ENCODE data around the gene PLAAT3.
"Not testable (repeated sequence)": the region's sequence is repeated elsewhere in the genome, so short reads cannot be mapped to it uniquely, and the experiment has no call there.

Gene PLAAT3

DNA sequence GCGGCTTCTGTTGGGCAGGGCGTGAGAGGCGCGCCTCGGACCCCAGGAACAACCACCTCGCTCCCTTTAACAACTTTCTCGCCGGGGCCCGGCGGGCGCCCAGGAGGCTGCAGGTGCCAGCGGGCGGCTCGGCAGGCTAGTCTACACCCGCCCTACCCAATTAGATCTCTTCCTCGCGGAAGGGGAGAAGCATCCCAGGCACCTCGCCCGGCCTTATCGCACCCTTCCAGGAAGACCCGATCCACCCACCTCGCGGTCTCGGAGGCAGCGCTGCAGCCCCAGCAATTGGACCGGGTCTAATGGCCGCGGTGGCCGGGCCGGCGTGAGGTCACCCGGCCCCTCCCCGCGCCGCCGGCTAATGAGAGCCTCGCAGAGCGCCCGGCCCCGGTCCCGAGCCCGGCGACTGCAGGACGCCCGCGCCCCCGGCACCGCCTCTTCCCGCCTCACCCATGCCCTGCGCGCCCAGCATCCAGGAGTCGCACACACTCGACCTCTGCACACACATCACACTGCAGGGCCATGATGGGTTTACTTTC lies at the start of gene PLAAT3:
PLAAT3 (minus strand) TSS at position 298 of the 536 bp plus-strand sequence. CDS start 419 bp downstream, outside the sequence.
- DNase-seq: no peak

GRCh38 chr11:63663809-63664208 lies 49.6 kb upstream of the PLAAT3 start:
- no peak for DNase-seq

DNA sequence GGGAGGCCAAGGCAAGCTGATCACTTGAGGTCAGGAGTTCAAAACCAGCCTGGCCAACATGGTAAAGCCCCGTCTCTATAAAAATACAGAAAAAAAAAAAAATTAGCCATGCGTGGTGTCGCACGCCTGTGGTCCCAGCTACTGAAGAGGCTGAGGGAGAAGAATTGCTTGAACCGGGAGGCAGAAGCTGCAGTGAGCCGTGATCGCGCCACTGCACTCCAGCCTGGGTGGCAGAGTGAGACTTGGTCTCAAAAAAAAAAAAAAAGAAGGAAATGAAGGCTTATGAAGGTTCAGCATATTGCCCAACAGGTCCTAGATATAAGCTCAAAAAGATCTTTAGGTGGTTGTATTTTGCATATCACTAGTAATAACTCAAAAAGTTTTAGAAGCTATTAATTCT lies 46.7 kb upstream of the PLAAT3 start:
- DNase-seq: no peak

- DNase-seq: no peak
These were observed 38.4 kb upstream of the PLAAT3 start for GRCh38 chr11:63652671-63653070.

- no peak for DNase-seq
These were observed 29.0 kb upstream of the PLAAT3 start for GRCh38 chr11:63643205-63643604.

- DNase-seq: no peak
These were observed 27.5 kb upstream of the PLAAT3 start for GRCh38 chr11:63641727-63642126.

DNA sequence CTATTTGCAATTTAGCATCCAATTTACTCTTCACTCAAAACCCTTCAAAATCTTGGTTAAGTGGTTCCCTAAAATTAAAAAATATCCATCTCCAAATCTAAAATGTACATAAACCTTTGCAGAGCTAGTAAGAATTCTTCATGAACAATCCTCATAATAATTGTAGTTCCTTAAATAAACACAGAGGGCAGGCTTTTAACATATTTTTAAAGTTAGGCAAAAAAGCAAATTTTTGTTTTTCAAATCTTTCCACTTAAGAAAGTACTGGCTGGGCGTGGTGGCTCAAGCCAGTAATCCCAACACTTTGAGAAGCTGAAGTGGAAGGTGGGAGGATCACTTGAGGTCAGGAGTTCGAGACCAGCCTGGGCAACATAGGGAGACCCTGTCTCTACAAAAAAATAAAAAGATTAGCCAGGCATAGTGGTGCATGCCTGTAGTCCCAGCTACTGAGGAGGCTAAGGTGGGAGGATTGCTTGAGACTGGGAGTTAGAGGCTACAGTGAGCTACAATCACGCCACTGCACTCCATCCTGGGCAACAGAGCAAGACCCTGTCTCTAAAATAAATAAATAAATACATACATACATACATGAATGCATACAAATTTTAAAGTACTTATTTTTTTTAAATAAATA lies 25.1 kb upstream of the PLAAT3 start:
- DNase-seq: no peak

DNA sequence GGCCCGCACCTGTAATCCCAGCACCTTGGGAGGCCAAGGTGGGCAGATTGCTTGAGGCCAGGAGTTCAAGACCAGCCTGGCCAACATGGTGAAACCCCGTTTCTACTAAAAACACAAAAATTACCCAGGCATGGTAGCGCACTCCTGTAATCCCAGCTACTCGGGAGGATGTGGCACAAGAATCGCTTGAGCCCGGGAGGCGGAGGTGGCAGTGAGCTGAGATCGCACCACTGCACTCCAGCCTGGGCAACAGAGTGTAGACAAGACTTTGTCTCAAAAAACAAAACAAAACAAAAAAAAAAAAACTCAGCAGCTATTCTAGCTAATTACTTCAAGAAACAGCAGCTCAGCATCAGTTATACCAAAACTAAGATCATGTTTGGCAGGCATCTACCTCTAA lies 24.2 kb upstream of the PLAAT3 start:
- not testable (repeated sequence) for DNase-seq

- DNase-seq: no peak
These were observed 21.7 kb upstream of the PLAAT3 start for GRCh38 chr11:63635762-63636465.

GRCh38 chr11:63629426-63629825 lies 15.2 kb upstream of the PLAAT3 start:
- no peak for DNase-seq

- DNase-seq: no peak
These were observed 9.4 kb upstream of the PLAAT3 start for GRCh38 chr11:63623513-63624140.

DNA sequence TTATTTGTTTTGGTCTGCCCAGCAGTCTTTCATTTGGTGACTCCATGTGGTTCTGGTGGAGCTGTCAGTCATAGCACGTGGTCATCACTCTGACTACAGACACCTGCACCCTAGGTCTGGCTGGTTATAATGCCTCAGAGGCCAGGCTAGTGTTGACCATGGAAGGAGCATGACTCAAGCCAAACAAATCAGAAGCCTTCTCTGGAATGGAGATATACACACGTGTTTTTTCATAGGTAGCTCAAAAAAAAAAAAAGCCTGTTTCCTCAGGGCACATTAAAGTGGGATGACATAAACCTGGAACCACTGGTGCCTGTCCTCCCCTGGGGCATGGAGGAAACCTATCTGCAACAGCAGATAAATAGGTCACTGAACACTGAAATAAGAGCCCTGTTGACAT lies 8.1 kb upstream of the PLAAT3 start:
- no peak for DNase-seq

- DNase-seq: no peak
These were observed 6.8 kb upstream of the PLAAT3 start for GRCh38 chr11:63621071-63621470.

- no peak for DNase-seq
These were observed 5.7 kb upstream of the PLAAT3 start for GRCh38 chr11:63619967-63620366.

GRCh38 chr11:63617686-63618085 lies 3.5 kb upstream of the PLAAT3 start:
- DNase-seq: not testable (repeated sequence)

DNA sequence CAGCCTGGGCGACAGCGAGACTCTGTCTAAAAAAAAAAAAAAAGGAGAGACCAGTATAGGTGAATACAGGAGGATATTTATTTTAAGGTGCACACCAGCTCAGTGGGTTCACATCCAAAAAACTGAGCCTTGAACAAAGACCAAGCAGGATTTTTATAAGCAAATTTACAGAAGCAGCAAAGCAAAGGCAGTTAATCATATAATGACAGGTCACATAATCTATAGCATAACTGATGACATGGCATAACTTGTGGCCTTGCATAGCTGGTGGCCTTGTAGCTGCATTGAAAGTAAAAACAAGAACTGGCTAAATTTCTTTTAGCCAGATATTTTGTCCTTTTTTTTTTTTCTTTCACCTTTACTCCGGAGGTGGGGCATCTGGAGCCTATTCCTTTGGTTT lies 2.7 kb upstream of the PLAAT3 start:
- DNase-seq: no peak

GRCh38 chr11:63613517-63614135 lies 607 bp downstream of the PLAAT3 start:
- no peak for DNase-seq

GRCh38 chr11:63612181-63612580 lies 2.1 kb downstream of the PLAAT3 start:
- no peak for DNase-seq

DNA sequence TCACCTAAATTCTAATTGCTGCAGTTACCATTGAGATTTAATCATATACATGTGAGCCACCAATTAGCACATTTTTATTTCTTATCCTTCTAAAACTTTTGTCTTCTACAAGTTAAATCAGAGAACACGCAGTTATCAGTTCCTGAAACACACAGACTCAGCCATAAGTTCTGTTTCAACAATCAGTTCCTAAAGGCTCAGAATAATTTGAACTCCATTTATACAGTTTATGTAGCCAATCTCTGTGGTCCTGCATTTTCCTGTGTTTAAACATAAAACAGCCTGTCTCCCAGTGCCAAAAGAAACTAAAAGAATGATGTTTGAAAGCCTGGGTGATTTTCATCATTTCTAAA lies 2.9 kb downstream of the PLAAT3 start:
- DNase-seq: no peak

DNA sequence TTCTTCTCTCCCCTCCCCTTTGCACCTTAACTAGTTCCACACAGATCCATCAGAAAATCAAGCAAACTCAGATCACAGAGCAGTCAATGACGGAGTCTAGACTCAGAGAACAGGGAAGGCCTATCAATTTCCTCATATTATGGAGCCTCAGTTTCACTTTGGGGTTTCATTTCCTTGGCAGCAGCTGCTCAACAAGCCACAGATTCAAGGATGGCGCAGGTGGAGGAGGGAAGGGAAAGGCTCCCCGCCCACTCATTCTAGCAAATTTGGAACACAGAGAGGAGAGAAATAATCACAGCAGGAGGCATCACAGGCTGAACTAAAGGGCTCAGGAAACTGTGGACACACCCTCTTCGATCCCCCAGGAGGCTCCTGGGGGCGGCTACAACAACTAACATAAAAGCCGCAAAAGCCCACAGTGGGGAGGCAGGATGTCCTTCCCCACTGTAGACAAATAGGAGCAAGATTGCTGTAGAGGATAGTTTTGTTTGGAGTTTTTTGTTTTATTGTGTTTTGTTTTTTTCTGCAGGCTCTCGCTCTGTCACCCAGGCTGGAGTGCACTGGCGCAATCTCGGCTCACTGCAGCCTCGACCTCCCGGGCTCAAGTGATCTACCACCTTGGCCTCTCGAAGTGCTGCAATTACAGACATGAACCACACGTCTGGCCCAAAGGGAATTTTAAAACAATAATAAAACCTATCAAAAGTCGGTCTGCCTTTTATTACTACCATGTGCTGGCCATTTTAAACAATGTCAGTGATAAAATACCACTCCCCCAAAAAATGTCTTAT lies 3.4 kb downstream of the PLAAT3 start:
- no peak for DNase-seq

DNA sequence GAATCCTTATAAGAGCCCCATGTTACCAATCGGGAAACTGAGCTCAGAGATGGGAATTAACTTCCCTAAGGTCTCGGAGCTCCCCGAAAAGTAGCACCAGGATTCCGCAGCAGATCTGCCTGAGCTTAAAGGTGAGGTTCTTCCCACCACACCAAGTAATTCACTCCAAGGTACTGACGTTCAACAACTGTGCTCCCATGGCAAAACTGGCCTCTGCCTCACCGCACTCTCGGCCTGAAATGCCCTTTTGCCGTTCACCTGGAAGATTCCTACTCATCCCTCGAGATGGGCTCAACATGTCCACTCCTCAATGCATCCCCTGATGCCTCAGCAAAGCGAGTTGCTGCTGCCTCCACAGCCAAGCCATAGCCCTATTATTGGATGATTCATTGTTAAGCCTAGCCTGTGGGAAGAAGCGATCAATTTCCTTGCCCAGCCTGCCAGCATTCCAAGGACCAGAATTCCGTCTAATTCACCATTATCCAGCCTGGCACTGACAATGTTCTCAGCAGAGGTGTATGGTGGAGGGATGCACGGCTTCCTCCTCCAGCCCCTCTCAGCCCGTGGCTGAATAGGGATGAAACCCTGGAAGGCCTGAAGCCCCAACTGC lies 4.2 kb downstream of the PLAAT3 start:
- DNase-seq: no peak

DNA sequence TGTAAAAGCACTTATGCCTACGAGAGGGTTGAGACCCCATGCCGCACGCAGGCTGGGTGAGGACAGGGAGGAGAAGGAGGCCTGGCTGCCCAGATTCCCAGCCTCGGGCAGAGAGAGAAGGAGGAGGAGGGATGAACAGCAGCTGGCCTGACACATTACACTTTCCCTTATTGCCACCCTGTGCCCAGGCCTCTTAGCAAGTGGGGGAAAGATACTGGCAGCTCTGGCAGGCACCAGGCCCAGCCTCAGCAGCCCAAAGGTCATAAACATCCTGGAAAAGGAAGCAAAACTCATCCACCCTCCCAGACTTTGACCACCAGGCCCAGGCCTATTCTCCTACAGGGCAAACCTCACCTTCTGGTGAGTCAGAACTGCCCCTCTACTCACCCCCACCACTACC lies 4.7 kb downstream of the PLAAT3 start:
- DNase-seq: no peak
